ENCODE data around the gene HDHD5.

HDHD5 gene

DNA sequence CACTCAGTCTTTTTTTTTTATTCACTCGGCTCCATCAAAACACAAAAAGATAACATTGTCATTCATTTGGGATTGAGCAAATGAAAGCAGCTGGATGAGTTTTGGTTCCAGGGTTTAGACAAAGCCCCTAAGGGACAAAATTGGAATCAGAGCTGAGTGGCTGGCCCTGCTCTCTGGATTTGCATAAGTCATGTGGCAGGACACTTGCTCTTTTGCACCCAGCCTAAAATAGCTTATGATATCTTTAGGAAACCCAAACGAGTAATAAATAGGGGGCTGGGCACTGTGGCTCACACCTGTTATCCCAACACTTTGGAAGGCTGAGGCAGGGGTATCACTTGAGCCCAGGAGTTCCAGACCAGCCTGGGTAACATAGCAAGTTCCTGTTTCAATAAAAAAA lies 27.0 kb downstream of the HDHD5 start:
- Histone ChIP-seq H2AFZ (ENCODE audit: low read depth, low read length, severe bottlenecking) (no peak overlapping the region), H3F3A (ENCODE audit: insufficient read depth) (no peaks in the 10 kb centered on the region), H3K4me3 (ENCODE audit: insufficient read depth, low read length, poor library complexity, severe bottlenecking) (no peak overlapping the region), H3K27me3 (ENCODE audit: low read length) (no peaks in the 10 kb centered on the region), H3K9me2 (replicated peaks; ENCODE audit: insufficient read depth, low read length) (no peaks in the 10 kb centered on the region), H3K79me2 (ENCODE audit: insufficient read depth, low read length) (no peaks in the 10 kb centered on the region), H3K9ac (ENCODE audit: low read length) (no peak overlapping the region), H3K27ac (ENCODE audit: low read depth, low read length) (no peak overlapping the region), H3K36me3 (ENCODE audit: low read length) (no peaks in the 10 kb centered on the region), H3K9me3 (ENCODE audit: insufficient read depth, low read length) (no peaks in the 10 kb centered on the region), H4K20me1 (ENCODE audit: low read depth, low read length) (no peaks in the 10 kb centered on the region), H3K4me2 (ENCODE audit: low read depth, low read length, poor library complexity, severe bottlenecking) (no peak overlapping the region)
- TF ChIP-seq, protein P1, sequence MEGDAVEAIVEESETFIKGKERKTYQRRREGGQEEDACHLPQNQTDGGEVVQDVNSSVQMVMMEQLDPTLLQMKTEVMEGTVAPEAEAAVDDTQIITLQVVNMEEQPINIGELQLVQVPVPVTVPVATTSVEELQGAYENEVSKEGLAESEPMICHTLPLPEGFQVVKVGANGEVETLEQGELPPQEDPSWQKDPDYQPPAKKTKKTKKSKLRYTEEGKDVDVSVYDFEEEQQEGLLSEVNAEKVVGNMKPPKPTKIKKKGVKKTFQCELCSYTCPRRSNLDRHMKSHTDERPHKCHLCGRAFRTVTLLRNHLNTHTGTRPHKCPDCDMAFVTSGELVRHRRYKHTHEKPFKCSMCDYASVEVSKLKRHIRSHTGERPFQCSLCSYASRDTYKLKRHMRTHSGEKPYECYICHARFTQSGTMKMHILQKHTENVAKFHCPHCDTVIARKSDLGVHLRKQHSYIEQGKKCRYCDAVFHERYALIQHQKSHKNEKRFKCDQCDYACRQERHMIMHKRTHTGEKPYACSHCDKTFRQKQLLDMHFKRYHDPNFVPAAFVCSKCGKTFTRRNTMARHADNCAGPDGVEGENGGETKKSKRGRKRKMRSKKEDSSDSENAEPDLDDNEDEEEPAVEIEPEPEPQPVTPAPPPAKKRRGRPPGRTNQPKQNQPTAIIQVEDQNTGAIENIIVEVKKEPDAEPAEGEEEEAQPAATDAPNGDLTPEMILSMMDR (IDR thresholded peaks at IDR 0.05; ENCODE audit: insufficient read depth, low read length, poor library complexity, severe bottlenecking): no peak
- no peak for TF ChIP-seq EZH2phosphoT487 (conservative IDR thresholded peaks at IDR 0.05; ENCODE audit: low read length)

- no peaks in the 10 kb centered on the region for H3K79me2 ChIP-seq (ENCODE audit: insufficient read depth, low read length)
- H3K27me3 ChIP-seq (ENCODE audit: low read length): no peaks in the 10 kb centered on the region
- no peak overlapping the region for H3K9ac ChIP-seq (ENCODE audit: low read length)
- no peak overlapping the region for H3K4me2 ChIP-seq (ENCODE audit: low read depth, low read length, poor library complexity, severe bottlenecking)
- H3K9me2 ChIP-seq (replicated peaks; ENCODE audit: insufficient read depth, low read length): no peaks in the 10 kb centered on the region
- no peak overlapping the region for H2AFZ ChIP-seq (ENCODE audit: low read depth, low read length, severe bottlenecking)
- no peaks in the 10 kb centered on the region for H3F3A ChIP-seq (ENCODE audit: insufficient read depth)
- H4K20me1 ChIP-seq (ENCODE audit: low read depth, low read length): no peaks in the 10 kb centered on the region
- H3K36me3 ChIP-seq (ENCODE audit: low read length): no peaks in the 10 kb centered on the region
- no peak overlapping the region for H3K4me3 ChIP-seq (ENCODE audit: insufficient read depth, low read length, poor library complexity, severe bottlenecking)
- H3K9me3 ChIP-seq (ENCODE audit: insufficient read depth, low read length): no peaks in the 10 kb centered on the region
- H3K27ac ChIP-seq (ENCODE audit: low read depth, low read length): no peak overlapping the region
- no peak for TF ChIP-seq EZH2phosphoT487 (conservative IDR thresholded peaks at IDR 0.05; ENCODE audit: low read length)
- TF ChIP-seq, protein P1 (IDR thresholded peaks at IDR 0.05; ENCODE audit: insufficient read depth, low read length, poor library complexity, severe bottlenecking): no peak
These were observed 27.4 kb downstream of the HDHD5 start for GRCh38 chr22:17131686-17132085.

- H3K36me3 ChIP-seq (ENCODE audit: low read length): no peaks in the 10 kb centered on the region
These were observed 28.9 kb downstream of the HDHD5 start for GRCh38 chr22:17130199-17130598.

More at GRCh38 chr22:17130199-17130598, 28.9 kb downstream of the HDHD5 start:
- Histone ChIP-seq H2AFZ (ENCODE audit: low read depth, low read length, severe bottlenecking) (no peak overlapping the region), H3F3A (ENCODE audit: insufficient read depth) (no peaks in the 10 kb centered on the region), H3K4me3 (ENCODE audit: insufficient read depth, low read length, poor library complexity, severe bottlenecking) (no peak overlapping the region), H3K4me2 (ENCODE audit: low read depth, low read length, poor library complexity, severe bottlenecking) (no peak overlapping the region), H3K9me2 (replicated peaks; ENCODE audit: insufficient read depth, low read length) (no peaks in the 10 kb centered on the region), H3K9me3 (ENCODE audit: insufficient read depth, low read length) (no peaks in the 10 kb centered on the region), H4K20me1 (ENCODE audit: low read depth, low read length) (no peaks in the 10 kb centered on the region), H3K27me3 (ENCODE audit: low read length) (no peaks in the 10 kb centered on the region), H3K79me2 (ENCODE audit: insufficient read depth, low read length) (no peaks in the 10 kb centered on the region), H3K9ac (ENCODE audit: low read length) (no peak overlapping the region), H3K27ac (ENCODE audit: low read depth, low read length) (no peak overlapping the region)
- TF ChIP-seq, protein P1 (IDR thresholded peaks at IDR 0.05; ENCODE audit: insufficient read depth, low read length, poor library complexity, severe bottlenecking): no peak
- no peak for TF ChIP-seq EZH2phosphoT487 (conservative IDR thresholded peaks at IDR 0.05; ENCODE audit: low read length)

Data from SU-DHL-6 (cell line).